Stomach (tissue), 4 donors: ENCODE data around the gene MYB.

Source experiments
- CTCF ChIP-seq, 7 experiments: fragments of 450-650 bp in 4 of 7; fragments of 200-600 bp in 3 of 7; sonication (generic) in 3 of 7; IDR thresholded peaks; one replicate each; pipeline ENCODE4 v1.5.1; 2016 to 2019; ENCODE audit warnings: antibody characterized with exemption in 7 of 7, control low read depth in 2 of 7, mild to moderate bottlenecking in 1 of 7
- EP300 ChIP-seq: sonication (generic); formaldehyde crosslinking; IDR thresholded peaks from one replicate; pipeline ENCODE4 v1.6.1; 2017; ENCODE audit warnings: antibody characterized with exemption
- POLR2A ChIP-seq, 4 donors: fragments of 450-650 bp; IDR thresholded peaks; one replicate each; pipeline ENCODE4 v1.6.1; 2016; ENCODE audit warnings: antibody characterized with exemption in 4 of 4, control low read depth in 2 of 4, mild to moderate bottlenecking in 1 of 4, moderate library complexity in 1 of 4
- POLR2AphosphoS5 ChIP-seq, 3 donors: sonication (generic); formaldehyde crosslinking; IDR thresholded peaks; one replicate each; pipeline ENCODE4 v1.6.1; 2016; ENCODE audit warnings: antibody characterized with exemption in 3 of 3

- TF ChIP-seq CTCF (IDR thresholded peaks at IDR 0.05) (no peak), POLR2AphosphoS5 (IDR thresholded peaks at IDR 0.05) (no peak), EP300 (no peak), POLR2A (IDR thresholded peaks at IDR 0.05) (no peak)
Measured at GRCh38 chr6:135166515-135166914, 14.6 kb upstream of the MYB start.
